BE2C (cell line): ENCODE data around the gene STAB2.

ENCODE experiments used
- DNase-seq: peaks from one replicate; pipeline ENCODE4 v3.0.0-alpha.2; 2020
- H3K27me3 ChIP-seq: fragments of 250-450 bp; sonication (Bioruptor Pico); 2 replicates; pipeline ENCODE4 v1.5.1; 2020; ENCODE audit warnings: mild to moderate bottlenecking
- H3K36me3 ChIP-seq: fragments of 250-450 bp; sonication (Bioruptor Pico); 2 replicates; pipeline ENCODE4 v1.5.1; 2020; ENCODE audit warnings: mild to moderate bottlenecking
- H3K4me1 ChIP-seq: fragments of 250-450 bp; sonication (Bioruptor Pico); 2 replicates; pipeline ENCODE4 v1.5.1; 2020
- H3K4me3 ChIP-seq: 2 replicates; pipeline ENCODE4 v1.5.1; 2011; ENCODE audit warnings: low read depth, low read length
- H3K9me3 ChIP-seq: fragments of 250-450 bp; sonication (Bioruptor Pico); 2 replicates; pipeline ENCODE4 v1.5.1; 2020
- TF ChIP-seq, protein P1 (sequence below): IDR thresholded peaks from 2 replicates; pipeline ENCODE4 v1.5.1; 2012; ENCODE audit warnings: mild to moderate bottlenecking, low read depth, low read length

Gene STAB2

DNA sequence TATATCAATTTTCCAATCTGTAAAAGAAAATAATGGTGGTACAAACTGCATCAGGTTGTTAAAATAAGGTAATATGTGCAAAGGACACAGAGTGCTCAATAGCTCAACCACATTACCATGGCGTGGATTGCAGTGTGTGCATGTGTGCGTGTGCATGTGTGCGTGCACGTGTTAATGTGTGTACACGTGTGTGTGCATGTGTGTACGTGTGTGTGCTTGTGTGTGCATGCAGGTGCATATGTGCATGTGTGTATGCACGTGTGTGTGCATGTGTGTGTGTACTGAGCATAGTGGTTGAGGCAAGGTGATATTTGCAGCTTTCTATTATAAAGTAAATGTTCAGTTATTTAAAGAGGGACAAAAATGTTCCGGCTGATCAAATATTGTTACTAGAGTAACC lies 138.3 kb downstream of the STAB2 start:
- DNase-seq, result no peak
- TF ChIP-seq, protein P1, sequence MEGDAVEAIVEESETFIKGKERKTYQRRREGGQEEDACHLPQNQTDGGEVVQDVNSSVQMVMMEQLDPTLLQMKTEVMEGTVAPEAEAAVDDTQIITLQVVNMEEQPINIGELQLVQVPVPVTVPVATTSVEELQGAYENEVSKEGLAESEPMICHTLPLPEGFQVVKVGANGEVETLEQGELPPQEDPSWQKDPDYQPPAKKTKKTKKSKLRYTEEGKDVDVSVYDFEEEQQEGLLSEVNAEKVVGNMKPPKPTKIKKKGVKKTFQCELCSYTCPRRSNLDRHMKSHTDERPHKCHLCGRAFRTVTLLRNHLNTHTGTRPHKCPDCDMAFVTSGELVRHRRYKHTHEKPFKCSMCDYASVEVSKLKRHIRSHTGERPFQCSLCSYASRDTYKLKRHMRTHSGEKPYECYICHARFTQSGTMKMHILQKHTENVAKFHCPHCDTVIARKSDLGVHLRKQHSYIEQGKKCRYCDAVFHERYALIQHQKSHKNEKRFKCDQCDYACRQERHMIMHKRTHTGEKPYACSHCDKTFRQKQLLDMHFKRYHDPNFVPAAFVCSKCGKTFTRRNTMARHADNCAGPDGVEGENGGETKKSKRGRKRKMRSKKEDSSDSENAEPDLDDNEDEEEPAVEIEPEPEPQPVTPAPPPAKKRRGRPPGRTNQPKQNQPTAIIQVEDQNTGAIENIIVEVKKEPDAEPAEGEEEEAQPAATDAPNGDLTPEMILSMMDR, result no peak

DNA sequence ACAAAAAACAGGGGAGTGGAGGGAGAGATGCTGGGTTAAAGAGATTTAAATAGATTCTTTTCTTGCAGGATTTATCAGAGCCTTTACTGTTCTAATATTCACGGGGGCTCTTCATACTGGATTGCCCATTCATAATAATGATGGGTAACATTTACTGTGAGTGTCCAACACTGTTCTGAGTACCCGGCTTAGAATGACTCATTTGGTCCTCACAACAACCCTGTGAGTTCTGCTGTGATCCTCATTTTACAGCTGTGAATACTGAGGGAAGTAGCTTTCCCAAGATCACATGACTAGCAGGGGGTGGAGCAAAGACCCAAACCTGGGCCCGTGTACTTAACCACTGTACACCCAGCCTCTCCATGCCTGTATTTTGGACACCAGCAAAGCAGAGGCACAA lies 140.6 kb downstream of the STAB2 start:
- H3K9me3 ChIP-seq, result no peaks in the 10 kb centered on the region
- TF ChIP-seq, protein P1, result no peak
- DNase-seq, result no peak
- peaks cover 7% of the 10 kb centered on the region for H3K27me3 ChIP-seq
- no peaks in the 10 kb centered on the region for H3K4me1 ChIP-seq
- no peaks in the 10 kb centered on the region for H3K36me3 ChIP-seq
- H3K4me3 ChIP-seq, result no peak overlapping the region

More for the DNA sequence above, 138.3 kb downstream of the STAB2 start:
- peaks cover 10% of the 10 kb centered on the region for H3K27me3 ChIP-seq
- no peak overlapping the region for H3K4me3 ChIP-seq
- no peaks in the 10 kb centered on the region for H3K9me3 ChIP-seq
- H3K4me1 ChIP-seq, result no peaks in the 10 kb centered on the region
- H3K36me3 ChIP-seq, result no peaks in the 10 kb centered on the region

GRCh38 chr12:103728323-103728722 lies 141.2 kb downstream of the STAB2 start:
- H3K4me1 ChIP-seq, result no peaks in the 10 kb centered on the region
- TF ChIP-seq, protein P1, result no peak
- no peaks in the 10 kb centered on the region for H3K9me3 ChIP-seq
- DNase-seq, result no peak
- peaks cover 7% of the 10 kb centered on the region for H3K27me3 ChIP-seq
- no peaks in the 10 kb centered on the region for H3K36me3 ChIP-seq
- no peak overlapping the region for H3K4me3 ChIP-seq

- no peak for DNase-seq
- Histone ChIP-seq H3K27me3 (peaks cover 7% of the 10 kb centered on the region; the same call in 1 of the 2 replicates), H3K9me3 (no peaks in the 10 kb centered on the region), H3K4me1 (no peaks in the 10 kb centered on the region), H3K36me3 (no peaks in the 10 kb centered on the region), H3K4me3 (no peak overlapping the region)
- TF ChIP-seq, protein P1, result no peak
These were observed 142.4 kb downstream of the STAB2 start for GRCh38 chr12:103729499-103729898.

DNA sequence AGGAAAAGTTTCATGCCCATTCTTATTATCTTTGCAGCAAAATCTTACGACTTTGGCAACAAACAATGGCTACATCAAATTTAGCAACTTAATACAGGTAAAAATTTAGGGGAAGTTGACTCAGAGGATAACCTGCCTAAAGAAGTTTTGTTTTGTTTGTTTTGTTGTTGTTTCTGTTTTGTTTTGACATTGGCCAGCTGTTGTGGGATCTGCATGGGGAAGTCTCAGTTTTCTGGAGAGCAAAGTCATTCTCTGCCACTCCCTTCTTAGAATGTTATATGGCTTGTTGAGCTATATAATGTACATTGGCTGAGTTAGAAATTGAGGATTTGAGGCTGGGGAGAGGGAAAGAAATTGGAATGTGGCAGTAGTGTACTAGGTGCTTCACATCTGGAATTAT lies 144.5 kb downstream of the STAB2 start:
- Histone ChIP-seq H3K4me1 (no peaks in the 10 kb centered on the region), H3K9me3 (no peaks in the 10 kb centered on the region), H3K4me3 (no peak overlapping the region), H3K27me3 (peaks cover 4% of the 10 kb centered on the region; the same call in 1 of the 2 replicates), H3K36me3 (no peaks in the 10 kb centered on the region)
- DNase-seq, result no peak
- TF ChIP-seq, protein P1, result no peak

GRCh38 chr12:103734863-103735262 lies 147.8 kb downstream of the STAB2 start:
- Histone ChIP-seq H3K4me3 (no peak overlapping the region), H3K36me3 (no peaks in the 10 kb centered on the region), H3K9me3 (no peaks in the 10 kb centered on the region), H3K4me1 (no peaks in the 10 kb centered on the region), H3K27me3 (peaks cover 10% of the 10 kb centered on the region)
- TF ChIP-seq, protein P1, result no peak
- no peak for DNase-seq
